HG02943 (cell line): ENCODE measurements around the gene EQTN.
"Not testable (repeated sequence)": the region's sequence is repeated elsewhere in the genome, so short reads cannot be mapped to it uniquely, and the experiment has no call there.

ENCODE experiments used
- ATAC-seq: cut with Tn5 transposase; IDR thresholded peaks from one replicate; pipeline ENCODE4 v1.9.1; 2021; ENCODE audit warnings: mild to moderate bottlenecking, low read depth, moderate library complexity; ENCODE audit not compliant: unreplicated experiment

The EQTN gene

DNA sequence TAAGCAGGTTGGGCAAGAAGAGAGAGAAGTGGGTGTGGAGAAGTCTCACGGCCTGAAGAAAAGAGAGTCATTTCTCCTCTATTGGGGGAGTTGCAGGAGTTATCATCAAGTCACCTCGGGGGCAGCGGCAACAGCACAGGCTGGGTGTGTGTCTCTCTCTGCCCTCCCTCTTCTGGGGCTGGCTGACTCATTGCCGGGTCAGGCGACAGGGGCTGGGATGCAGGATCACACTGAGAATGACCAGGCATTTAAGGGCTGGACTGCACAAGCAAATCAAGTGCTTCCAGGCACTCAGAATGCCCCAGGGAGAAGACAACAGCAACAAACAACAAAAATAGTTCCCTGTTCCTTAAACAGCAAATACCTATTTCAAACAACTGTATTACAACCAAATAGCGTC, 6.3 kb upstream of the EQTN start:
- no peak for ATAC-seq

DNA sequence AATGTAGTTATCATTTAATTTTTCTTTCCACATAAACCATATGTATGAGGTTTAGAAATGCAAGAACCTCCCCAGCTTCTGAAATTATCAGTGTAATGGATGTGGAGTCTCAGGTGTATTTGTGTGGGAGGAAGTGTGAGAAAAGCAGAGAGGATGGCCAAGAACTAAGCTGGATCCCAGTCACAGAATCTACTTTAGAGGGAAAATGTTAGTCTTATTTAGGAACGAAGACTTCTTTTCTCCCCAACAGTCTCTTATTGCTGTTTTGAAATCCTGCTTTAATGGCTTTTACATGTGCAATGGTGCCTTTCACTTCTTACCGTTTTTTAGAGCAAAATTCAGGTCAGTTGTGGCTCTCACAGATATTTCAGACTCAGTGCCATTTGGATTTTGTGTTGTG, 3.0 kb downstream of the EQTN start:
- no peak for ATAC-seq

DNA sequence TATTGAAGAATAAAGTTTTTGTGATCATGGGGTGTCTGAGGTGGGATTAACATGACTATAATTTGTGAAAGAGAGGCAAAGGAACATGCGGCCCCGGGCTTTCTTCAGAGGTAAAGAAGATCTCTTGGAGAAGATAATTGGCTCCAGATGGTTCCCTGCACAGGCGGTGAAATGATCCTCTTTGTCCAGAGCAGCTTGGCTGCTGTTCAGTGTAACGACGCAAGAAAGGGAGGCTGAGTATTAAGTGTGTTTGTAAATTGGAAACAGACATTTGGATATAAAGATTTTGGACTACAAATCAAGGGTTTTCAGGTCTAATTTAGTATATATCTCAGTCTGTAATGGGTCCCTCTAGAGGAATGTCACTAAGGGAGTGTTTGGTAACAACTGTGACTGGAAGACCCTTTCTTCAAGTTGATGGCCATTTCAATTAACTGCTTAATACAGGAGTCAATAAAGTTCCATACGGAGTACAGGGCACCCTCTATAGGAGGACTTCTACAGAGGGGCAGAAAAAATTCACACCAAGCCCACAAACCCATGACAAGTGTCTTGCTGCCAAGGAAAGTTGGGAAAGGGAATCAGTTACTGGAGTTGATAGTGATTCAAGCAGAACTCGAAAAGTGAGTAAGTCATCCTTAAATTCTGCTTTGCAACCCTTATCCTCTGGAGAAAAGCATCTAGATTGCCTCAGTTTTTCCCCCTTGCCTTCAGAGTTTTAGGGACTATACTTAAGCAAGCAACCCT, 4.1 kb downstream of the EQTN start:
- no peak for ATAC-seq

DNA sequence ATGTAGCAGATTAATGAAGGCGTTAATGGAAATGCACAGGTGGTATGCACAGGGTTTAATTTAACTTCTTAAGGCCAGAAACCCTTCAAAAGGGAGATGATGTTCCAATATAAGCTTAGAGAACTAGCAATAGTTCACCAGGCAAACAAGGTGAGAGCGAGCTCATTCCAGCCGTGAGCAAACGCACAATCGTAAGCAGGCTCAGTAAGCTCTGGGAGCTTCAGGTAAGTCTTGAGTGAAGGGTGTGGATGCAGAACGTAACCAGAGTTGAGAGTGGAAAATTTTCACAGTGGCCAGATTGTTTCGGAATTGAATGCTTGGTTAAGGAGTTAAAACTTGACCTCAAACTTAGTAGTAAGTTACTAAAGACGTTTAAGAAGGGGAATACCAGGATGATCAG, 5.7 kb downstream of the EQTN start:
- no peak for ATAC-seq

DNA sequence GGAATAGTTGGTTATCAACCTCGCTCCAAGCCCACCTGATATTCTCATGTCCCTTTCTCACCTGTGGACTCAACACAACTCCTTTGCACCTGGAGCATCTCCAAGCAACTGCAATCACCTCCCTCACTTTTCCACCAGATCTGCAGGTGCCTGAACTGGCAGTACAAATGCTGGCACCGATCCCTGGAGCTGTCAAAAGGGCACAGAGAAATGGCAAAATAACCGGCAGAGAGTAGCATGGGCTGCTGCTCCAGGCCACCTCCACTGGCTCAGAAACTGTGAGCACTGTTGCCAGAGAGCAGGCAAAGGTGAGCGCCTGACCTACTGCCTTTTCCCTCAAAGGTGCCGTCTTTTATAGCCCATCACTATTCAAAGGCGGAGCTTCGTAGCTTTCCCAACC, 14.7 kb downstream of the EQTN start:
- no peak for ATAC-seq

DNA sequence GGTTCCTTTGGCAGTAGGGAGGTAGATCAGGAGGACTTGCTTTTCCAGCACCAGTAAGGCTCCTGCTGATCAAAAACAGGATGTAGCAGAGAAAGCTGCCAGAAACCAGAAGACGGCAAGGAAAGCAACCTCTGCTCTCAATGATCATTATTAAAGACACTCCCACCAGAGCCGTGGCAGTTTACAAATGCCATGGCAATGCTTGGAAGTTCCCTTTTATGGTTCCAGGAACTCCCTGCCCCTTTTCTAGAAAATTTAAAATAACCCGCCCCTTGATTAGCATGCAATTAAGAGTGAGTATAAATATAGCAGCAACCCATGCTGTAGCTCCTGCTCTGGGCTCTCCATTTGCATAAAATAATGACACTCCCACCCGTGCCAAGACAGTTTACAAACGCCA, 16.1 kb downstream of the EQTN start:
- ATAC-seq: no peak

DNA sequence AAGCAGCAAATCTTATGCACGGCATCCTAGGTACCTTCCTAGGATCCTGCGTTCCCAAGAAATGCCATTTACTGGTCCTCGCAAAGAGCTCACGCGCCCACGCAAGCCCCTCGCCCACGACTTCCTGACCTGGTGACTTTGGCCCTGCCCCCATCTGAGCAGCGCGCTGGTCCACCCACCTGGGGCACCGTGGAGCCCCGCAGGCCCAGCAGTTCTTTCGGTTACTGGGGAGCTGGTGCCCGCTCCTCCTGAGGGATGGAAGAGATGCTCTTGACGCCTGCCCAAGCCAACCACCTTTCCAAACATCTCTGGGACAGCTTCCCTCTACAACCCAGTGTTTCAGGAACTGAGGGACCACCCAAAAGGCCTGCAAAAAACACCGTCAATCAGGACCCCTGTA, 16.7 kb downstream of the EQTN start:
- no peak for ATAC-seq

DNA sequence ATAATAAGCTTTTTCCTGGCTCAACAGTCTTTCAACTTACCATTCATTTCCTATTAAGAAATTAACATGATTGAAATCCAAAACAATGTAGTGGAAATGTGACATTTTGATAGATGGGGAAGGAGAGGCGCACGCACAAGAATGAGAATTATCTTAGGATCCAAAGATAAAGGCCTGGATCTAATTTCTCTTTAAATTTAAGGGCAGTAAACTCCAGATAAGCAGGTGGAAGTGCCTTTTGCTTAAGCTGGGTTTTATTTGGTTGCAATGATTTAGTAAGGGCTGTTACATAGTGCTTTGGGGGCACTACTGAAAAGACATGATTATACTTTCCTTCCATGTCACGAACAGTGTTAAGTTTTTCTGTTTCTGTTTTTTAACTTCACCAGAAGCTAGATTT, 17.3 kb downstream of the EQTN start:
- no peak for ATAC-seq

DNA sequence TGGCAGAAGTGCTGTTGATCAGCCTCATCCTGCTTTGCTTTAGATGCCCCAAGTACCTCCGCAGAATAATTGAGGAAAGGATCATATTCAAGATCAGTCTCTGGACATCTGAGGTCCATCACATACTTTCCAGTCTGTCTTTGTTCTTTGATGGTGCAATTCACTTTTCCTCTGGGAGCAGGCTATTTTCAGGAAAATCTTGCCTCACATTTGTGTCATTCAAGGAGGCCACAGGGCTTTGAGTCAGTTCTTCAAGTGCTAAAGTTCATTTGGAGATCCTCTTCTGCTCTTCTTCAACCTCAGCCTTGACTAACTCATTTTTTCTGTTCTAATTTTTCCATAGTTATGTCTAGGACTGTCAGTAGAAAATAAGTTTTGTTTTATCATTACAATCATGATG, 18.6 kb downstream of the EQTN start:
- no peak for ATAC-seq

DNA sequence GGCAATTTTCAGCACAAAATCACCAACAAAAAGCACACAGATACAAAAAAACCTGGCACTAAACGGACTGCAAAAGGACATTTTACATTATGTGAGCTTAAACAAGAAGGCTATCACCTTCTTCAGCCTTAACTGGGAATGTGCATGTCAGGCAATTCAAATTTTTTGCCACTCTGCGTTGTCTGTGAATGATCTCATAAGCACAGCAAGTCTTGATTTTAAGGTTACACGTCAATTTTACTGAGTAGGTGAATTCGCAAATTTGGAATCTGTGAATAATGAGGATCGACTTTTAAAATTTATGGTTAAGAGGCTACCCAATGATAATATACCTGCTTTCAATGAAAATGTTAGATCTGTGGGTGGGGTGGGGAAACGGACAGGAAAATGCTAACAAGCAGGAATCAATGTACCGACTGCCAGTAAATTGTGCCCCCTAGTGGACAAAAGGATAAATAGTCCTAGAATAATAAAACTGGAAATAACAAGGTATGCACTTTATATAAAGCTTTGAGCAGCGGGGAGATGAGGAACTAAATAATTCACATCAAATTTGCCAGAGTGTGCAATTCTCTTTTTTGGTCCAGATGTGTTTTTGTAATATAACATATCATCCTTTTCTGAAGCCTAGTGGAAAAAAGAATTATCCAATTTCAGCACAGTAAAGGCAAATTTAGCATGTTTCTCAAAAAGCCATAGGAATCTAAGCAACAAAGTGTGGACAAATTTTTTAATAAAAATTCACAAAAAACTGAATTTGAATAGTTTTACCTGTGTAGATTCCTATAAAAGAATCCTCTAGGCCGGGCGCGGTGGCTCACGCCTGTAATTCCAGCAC, 20.5 kb downstream of the EQTN start:
- ATAC-seq: no peak

DNA sequence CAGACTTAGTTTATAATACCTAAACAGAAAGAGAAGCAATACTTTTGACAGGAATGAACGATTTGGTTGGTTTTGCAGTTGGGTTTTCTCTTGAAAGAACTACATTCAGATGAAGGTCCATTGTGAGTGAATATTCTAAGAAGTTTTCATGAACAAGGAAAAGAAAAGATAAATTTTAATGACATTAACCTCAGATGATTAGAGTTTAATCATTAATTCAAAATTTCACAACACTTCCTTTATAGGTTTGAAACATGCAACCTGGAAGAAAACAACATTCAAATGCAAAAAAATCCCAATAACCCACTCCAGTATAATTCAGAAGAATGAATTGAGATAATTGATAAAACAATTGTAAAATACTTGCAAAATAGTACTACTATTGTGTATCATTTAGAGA, 23.8 kb downstream of the EQTN start:
- ATAC-seq: no peak

DNA sequence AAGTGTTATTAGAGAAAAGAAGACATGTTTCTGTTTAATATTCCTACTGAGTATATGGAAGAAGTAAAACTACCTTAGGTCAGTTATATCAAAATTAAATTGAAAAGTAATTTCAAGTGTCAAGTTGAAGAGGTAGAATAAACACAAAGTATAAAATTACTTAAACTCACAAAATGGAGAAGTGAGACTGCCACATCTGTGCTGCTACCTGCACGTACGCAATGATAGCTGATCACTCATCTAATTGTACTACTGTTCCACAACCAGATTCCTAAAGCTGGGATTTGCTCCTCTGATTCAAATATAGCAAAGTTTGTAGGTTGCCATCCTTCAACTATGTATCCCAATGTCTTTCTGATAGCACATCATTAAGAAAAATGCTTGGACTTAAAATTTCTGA, 24.8 kb downstream of the EQTN start:
- no peak for ATAC-seq

DNA sequence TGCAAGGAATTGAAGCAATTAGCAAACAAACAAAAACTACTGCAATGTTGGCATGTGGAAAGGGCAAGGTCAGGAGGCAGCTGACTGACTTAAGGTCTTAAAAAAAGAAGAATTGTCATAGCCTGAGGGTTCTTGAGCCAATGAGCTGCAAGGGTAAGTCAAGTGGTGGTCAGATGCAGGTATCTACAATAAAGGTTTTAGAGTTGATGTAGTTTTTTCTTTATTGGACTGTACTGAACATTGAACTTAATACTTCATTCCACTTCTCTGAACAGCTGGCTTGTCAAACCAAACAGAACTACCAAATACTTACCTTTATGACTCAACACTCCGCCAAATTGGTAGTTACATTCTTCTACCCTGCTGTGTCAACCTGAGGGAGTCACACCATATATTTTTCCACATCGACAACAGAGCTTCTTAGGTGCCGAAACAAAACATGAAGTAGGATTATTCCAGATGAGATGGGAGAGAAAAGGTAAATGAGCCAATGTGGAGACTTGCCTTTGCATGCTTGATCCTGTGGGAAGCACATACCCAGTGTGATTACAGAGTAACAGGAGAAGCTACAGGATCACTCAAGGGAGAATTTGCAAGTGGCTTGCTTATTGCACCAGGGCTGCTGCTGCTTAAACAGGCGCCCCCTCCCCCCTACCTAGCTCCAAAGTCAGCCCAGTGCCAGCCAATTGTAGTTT, 35.3 kb downstream of the EQTN start:
- ATAC-seq: no peak

DNA sequence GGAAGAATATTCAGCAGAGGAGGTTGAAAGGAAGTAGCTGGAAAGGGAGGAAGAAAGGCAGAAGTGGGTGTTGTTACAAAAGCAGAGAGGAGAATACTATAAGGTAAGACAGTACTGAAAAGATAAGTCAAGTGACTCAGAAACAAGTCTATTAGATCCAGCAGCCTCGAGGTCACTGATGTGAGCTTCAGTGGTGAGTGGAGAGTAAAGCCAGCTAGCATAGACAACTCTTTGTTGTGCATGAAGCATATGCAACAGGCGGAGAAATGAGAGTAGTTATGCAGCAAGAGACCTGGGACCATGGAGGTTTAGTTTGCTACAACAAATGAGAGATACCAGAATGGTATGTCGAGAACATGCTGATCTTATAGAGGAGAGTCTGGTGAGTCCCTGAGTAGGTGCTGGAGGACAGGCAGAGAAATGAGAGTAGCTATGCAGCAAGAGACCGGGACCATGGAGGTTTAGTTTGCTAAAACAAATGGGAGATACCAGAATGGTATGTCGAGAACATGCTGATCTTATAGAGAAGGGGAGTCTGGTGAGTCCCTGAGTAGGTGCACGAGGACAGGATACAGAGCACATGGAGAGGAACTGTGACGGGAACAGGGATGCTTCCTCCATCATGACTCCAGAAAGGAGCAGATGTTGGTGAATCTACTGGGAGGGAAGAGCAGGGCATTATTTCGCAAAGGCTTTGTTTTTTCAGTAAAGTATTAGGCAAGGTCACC, 36.0 kb downstream of the EQTN start:
- ATAC-seq: no peak

DNA sequence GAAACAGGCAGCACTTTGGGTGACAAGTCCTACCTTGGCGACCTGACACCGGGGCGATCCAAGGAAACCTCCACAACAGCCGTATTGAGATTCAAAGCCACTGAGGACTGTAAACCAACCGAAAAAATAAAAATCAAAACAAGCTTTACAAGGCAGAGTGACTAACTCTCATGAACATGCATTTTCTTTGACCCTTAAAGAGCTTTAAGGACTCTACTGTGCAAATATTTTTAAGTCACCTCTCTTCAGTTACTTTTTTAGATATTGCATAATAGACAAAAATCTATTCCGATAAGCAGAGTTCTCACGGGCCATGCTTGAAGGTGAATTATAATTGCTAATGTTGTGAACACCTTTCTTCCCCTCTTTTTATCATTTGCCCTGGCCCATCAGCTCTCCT, 38.3 kb downstream of the EQTN start:
- no peak for ATAC-seq

DNA sequence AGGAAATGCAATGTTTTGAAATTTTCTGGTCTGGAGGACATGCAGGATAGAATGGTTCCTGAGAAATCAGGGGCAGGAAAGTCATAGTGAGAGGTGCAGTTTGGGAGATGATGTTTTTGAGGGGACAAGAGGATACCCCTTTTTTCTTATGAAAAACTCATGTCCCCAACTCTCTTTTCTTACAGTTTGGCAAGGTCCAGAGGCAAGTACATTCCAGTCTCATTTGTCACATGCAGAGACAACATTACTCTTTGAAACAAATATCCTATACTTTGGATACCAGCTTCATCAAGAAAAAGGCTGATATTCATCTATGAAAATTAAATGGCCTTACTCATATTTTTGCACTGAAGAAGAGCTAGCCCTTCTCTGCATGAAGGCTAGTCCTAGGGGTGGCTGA, 48.2 kb downstream of the EQTN start:
- ATAC-seq: no peak

DNA sequence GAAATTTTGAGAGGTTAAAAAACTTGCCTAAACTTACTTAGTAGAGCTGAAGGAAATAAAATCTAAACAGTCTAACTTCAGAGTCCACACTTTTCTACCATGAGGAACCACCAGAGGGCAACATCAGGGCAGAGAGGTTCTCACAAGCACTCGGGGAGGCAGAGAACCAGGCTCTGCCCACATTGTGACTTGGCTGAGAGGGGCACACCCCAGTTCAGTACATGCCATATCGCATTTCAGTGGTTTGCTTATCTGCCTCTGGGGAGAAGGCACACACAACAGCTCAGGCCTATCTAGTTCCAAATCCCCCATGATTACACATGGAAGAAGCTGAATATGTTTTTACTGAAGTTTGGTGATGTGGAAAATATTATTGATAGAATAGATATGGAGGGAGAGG, 49.2 kb downstream of the EQTN start:
- ATAC-seq: no peak

DNA sequence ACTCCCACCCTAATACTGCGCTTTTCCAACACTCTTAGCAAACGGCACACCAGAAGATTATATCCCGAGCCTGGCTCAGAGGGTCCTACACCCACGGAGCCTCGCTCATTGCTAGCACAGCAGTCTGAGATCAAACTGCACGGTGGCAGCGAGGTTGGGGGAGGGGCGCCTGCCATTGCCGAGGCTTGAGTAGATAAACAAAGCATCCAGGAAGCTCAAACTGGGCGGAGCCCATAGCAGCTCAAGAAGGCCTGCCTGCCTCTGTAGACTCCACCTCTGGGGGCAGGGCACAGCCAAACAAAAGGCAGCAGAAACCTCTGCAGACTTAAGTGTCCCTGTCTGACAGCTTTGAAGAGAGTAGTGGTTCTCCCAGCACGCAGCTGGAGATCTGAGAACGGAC, 57.3 kb downstream of the EQTN start:
- not testable (repeated sequence) for ATAC-seq
